GM19455 (cell line): ENCODE data around the gene TMEM176A.
"Not testable (repeated sequence)": the region's sequence is repeated elsewhere in the genome, so short reads cannot be mapped to it uniquely, and the experiment has no call there.

Source experiments
- ATAC-seq: cut with Tn5 transposase; IDR thresholded peaks from one replicate; pipeline ENCODE4 v1.9.1; 2021; ENCODE audit not compliant: unreplicated experiment

Gene TMEM176A

GRCh38 chr7:150807616-150808438 is 7.3 kb downstream of the TMEM176A start:
- not testable (repeated sequence) for ATAC-seq

GRCh38 chr7:150814328-150815001 is 13.9 kb downstream of the TMEM176A start:
- no peak for ATAC-seq

DNA sequence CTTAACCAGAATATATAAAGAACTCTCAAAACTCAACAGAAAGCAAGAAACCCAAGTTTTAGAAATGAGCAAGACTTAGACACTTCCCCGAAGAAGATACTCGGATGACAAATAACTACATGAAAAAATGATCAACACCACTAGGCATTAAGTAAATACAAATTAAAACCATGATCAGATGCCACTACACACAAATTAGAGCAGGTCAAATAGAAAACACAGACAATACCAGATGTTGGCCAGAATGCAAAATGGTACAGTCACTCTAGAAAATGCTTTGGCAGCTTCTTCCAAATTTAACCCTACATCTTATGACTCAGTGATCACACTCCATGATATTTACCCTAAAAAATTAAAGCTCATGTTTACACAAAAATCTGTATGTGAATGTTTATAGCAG is 18.4 kb downstream of the TMEM176A start:
- ATAC-seq: no peak

GRCh38 chr7:150820148-150820547 is 19.6 kb downstream of the TMEM176A start:
- no peak for ATAC-seq

GRCh38 chr7:150820578-150821198 is 20.1 kb downstream of the TMEM176A start:
- ATAC-seq: no peak

DNA sequence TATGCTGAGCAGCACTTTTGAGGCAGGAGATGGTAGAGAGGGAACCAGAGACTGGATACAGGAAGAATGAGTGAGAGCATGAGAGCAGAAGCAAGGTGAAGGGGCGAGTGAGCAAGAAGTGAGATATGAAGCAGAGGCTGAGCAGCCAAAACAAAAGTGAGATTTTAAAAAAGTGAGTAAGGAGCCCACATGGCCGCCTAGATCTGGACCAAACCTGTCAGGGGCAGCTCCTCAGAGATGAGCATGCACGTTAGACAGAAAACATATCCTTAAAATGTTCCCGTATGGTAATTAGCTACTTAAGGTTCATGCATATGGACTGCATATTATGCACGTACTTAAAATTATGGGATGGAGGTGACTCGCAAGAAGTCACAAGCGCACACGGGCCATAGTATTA is 22.5 kb downstream of the TMEM176A start:
- ATAC-seq: no peak

GRCh38 chr7:150823484-150824126 is 23.0 kb downstream of the TMEM176A start:
- ATAC-seq: no peak

- ATAC-seq: no peak
These were observed 24.0 kb downstream of the TMEM176A start for GRCh38 chr7:150824379-150825177.

GRCh38 chr7:150826061-150826849 is 25.7 kb downstream of the TMEM176A start:
- no peak for ATAC-seq

DNA sequence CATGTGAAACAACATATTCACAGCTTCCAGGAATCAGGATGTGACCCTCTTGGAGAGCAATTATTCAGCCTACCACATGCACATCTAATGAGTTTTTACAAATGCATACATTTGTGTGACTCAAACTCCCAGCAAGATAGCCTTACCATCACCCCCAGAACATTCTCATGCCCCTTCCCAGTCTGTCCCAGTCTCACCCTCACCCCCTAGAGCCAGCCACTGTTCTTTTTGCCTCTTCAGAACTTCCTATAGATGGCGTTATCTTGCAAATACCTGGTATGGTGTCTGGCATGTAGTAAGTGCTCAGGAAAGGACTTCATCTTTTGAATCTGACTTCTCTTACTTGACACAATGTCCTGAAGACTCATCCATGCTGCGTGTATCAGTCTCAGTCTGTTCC is 27.8 kb downstream of the TMEM176A start:
- no peak for ATAC-seq

DNA sequence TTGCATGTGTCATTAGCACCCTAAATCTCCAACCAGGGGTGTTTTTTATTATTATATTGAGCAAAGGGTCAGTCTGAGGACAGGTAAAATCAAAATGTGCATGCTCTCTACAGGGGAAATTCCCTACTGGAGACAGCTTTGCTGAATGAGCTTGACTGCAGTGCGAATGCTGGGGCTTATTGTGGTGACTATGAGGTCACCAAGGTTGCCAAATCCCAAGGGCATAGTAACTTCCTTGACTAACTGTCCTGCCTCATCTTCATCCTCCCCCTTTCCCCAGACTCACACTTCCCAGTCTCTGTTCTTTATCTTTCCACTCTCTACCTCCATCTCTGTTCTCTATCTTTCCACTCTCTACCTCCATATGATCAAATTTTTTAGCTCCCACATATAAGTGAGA is 28.9 kb downstream of the TMEM176A start:
- no peak for ATAC-seq

GRCh38 chr7:150830937-150831336 is 30.4 kb downstream of the TMEM176A start:
- no peak for ATAC-seq

DNA sequence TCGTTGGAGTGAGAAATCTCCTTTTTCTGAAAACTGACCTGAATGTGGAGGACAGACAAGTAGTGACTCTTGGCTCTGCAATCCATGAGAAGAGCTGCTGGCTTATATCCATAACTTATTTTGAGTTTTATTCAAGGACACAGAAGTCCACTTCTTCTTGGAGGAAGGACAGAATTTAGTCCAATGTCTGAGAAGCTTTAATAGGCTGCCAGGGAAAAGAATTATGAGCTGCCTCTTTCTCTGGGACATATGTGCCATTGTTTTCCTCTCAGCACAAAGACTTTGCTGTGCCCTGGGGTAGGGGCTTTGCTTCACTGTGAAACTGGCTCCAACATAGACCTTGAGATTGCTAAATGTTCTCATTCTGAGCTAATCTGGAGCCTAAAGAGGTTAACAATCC is 31.3 kb downstream of the TMEM176A start:
- no peak for ATAC-seq

DNA sequence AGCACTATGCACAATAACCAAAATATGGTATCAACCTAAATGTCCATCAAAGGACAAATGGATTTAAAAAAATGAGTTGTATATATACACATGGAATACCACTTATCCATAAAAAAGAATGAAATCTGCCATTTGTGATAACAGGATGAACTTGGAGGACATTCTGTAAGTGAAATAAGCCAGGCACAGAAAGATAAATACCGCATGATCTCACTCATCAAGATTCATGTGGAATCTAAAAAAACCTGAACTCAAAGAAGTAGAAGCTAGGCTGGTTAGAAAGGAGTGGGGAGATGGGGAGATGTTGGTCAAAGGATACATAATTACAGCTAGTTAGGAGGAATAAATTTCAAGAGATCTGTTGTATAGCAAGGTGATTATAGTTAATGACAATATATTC is 34.5 kb downstream of the TMEM176A start:
- no peak for ATAC-seq

DNA sequence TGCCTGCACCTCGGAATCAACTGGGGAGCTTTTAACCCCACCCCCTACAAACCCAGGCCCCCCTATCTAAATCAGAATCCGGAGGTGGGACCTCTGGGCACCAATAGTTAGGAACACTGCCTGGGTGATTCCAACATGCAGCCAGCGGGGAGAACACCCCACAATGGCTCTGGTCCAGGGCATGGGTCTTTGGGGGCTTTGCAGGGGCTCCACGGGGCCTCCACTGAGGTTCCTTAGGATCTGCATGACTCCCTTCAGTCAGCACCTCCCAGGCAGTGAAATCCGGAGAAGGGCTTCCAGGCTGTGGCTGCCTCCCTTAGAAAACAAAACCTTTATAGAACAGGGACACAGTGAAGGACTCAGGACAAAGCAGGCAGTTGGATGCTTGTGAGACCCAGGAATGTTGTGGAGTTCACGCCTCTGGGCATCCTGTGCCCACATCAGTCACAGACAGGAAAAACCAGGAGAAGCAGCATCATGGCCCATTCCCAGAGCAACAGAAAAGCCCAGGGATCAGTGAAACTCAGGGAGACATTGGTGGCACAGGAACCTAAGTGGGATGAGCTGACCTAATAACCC is 35.2 kb downstream of the TMEM176A start:
- no peak for ATAC-seq

DNA sequence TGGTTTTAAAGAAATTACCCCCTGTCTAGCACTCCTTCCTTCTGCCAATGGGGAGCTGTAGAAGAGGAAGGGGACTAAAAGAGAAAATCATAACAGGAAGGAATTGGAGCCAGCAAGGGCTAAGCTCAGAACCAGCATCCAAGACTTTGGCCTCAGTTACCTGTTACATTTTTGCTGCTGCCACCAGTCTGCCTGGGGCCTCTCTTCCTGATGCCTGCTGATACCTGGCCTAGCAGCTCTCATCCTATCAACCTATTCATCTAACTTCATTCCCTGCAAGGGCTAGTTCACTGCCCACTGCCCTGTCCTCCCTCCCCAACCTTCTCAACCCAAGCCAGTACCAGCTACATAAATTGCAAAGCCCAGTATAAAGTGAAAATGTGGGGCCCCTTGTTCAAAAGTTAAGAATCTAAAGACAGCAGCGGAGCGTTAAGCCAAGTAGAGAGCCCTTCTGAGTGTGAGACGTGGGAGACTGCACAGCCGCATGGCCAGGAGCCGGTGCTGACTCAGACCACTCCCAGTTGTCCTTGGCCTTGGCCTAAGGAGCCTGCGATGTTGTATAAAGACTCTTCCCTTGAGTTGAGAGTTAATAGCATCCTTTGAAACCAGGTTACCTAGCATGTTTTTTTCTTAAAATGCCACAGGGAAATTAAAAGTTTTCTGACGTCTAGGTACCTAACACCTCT is 38.5 kb downstream of the TMEM176A start:
- no peak for ATAC-seq

GRCh38 chr7:150842018-150842417 is 41.4 kb downstream of the TMEM176A start:
- ATAC-seq: no peak

DNA sequence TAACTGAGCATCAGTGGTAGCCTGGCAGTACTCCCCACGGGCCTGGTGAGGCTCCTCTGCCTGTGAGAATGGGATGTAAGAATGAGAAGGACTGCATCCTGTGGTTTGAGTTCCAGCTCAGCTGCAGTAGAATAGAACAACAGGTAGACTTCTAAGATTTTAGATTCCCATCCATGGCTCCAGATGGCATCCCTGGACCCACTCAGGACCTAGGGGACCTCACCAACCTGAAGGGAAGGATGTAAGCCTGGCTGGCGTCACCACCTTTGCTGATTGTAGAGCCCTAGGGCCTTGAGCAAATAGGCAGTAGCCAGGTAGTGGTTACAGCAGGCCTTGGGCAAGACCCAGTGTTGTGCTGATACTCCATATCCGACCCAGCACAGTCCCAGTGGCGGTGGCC is 42.1 kb downstream of the TMEM176A start:
- ATAC-seq: no peak

DNA sequence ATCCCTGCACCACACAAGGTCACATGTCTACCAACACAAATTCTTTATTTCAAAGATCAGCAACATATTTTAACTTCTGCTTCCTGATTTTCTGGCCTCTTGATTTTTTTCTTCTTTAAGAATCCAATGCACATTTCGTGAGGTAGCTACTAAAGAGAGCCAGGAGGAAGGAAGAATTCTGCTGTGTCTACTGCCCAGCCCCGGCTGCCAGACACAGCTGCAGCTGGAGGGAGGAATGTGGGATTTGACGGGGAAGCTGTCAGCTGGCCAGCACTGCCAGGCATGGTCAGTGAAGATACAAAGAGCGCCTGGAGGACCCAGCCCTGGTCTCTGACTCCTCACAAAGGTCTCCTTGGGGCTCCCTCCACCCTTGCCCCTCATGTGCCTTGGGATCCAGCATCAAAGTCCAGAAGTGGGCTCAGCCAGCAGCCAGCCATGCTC is 44.9 kb downstream of the TMEM176A start:
- no peak for ATAC-seq
